Vagina (tissue), 2 donors: ENCODE results near the gene COL6A1. TPM values are rescaled to one million over a fixed set of nuclear protein-coding genes. Genes with fewer than 3 reads are reported as not detected.

ENCODE experiments used
- DNase-seq, 2 donors: peaks; one replicate each; pipeline ENCODE4 v3.0.0-alpha.2; 2017; ENCODE audit errors: extremely low spot score in 2 of 2
- H3K27ac ChIP-seq: fragments of 200-600 bp; sonication (generic); one replicate; pipeline ENCODE4 v1.5.1; 2019
- H3K27me3 ChIP-seq: fragments of 200-600 bp; sonication (generic); one replicate; pipeline ENCODE4 v1.5.1; 2019
- H3K36me3 ChIP-seq, 2 donors: fragments of 200-600 bp; sonication (generic); one replicate each; pipeline ENCODE4 v1.5.1; 2017 to 2019
- H3K4me1 ChIP-seq: fragments of 200-600 bp; sonication (generic); one replicate; pipeline ENCODE4 v1.5.1; 2019
- H3K4me3 ChIP-seq, 2 donors: fragments of 200-600 bp; sonication (generic); 1 replicate in 1 of 2; 2 replicates in 1 of 2; pipeline ENCODE4 v1.5.1; 2016 to 2019
- H3K9me3 ChIP-seq: fragments of 200-600 bp; sonication (generic); one replicate; pipeline ENCODE4 v1.5.1; 2019
- POLR2A ChIP-seq, 2 donors: fragments of 450-650 bp; IDR thresholded peaks; one replicate each; pipeline ENCODE4 v1.6.1; 2017; ENCODE audit warnings: antibody characterized with exemption in 2 of 2, mild to moderate bottlenecking in 2 of 2, moderate library complexity in 2 of 2
- POLR2AphosphoS5 ChIP-seq, 2 donors: sonication (generic); formaldehyde crosslinking; IDR thresholded peaks; one replicate each; pipeline ENCODE4 v1.9.0; 2017; ENCODE audit warnings: antibody characterized with exemption in 2 of 2, mild to moderate bottlenecking in 2 of 2, low read depth in 1 of 2; ENCODE audit not compliant: insufficient read depth in 1 of 2
- intact Hi-C: fragments of 100-400 bp; cut with DNase I; formaldehyde crosslinking; loops from one replicate; pipeline ENCODE4 v1.15.1; 2023
- total RNA-seq: library from RNA; depleted of rRNA; stranded (reverse); fragments of >200 nt; gene quantifications from one replicate; pipeline ENCODE4 v1.2.3, GENCODE V29; 2016
- TF ChIP-seq, protein P1 (sequence below), 3 experiments: fragments of 450-650 bp in 2 of 3; fragments of 200-600 bp in 1 of 3; sonication (generic) in 1 of 3; IDR thresholded peaks; one replicate each; pipeline ENCODE4 v1.5.1; 2017 to 2019; ENCODE audit warnings: antibody characterized with exemption in 3 of 3, mild to moderate bottlenecking in 2 of 3, moderate library complexity in 2 of 3

Gene COL6A1
- total RNA-seq, 1 donor from 2014 or later = 520 TPM

- no peaks in the 10 kb centered on the region for H3K36me3 ChIP-seq
- no peaks in the 10 kb centered on the region for H3K27me3 ChIP-seq
- TF ChIP-seq POLR2A (IDR thresholded peaks at IDR 0.05) (no peak), POLR2AphosphoS5 (IDR thresholded peaks at IDR 0.05; ENCODE audit: insufficient read depth in 1 of 2, low read depth in 1 of 2) (no peak)
- TF ChIP-seq, protein P1, sequence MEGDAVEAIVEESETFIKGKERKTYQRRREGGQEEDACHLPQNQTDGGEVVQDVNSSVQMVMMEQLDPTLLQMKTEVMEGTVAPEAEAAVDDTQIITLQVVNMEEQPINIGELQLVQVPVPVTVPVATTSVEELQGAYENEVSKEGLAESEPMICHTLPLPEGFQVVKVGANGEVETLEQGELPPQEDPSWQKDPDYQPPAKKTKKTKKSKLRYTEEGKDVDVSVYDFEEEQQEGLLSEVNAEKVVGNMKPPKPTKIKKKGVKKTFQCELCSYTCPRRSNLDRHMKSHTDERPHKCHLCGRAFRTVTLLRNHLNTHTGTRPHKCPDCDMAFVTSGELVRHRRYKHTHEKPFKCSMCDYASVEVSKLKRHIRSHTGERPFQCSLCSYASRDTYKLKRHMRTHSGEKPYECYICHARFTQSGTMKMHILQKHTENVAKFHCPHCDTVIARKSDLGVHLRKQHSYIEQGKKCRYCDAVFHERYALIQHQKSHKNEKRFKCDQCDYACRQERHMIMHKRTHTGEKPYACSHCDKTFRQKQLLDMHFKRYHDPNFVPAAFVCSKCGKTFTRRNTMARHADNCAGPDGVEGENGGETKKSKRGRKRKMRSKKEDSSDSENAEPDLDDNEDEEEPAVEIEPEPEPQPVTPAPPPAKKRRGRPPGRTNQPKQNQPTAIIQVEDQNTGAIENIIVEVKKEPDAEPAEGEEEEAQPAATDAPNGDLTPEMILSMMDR (IDR thresholded peaks at IDR 0.05) = no peak
- peak in 1 of 2 donors; percentile 91 for DNase-seq
- H3K4me1 ChIP-seq = peaks cover 8% of the 10 kb centered on the region
- intact Hi-C loops = loop anchor here (5.0 kb wide), 1 partner anchor 39 kb away; no protein-coding TSS in a partner anchor
- H3K4me3 ChIP-seq = no peak overlapping the region
- no peaks in the 10 kb centered on the region for H3K9me3 ChIP-seq
- H3K27ac ChIP-seq = peak overlapping the region; percentile 35
Observed at GRCh38 chr21:46027851-46028493, 46.4 kb downstream of the COL6A1 start.

DNA sequence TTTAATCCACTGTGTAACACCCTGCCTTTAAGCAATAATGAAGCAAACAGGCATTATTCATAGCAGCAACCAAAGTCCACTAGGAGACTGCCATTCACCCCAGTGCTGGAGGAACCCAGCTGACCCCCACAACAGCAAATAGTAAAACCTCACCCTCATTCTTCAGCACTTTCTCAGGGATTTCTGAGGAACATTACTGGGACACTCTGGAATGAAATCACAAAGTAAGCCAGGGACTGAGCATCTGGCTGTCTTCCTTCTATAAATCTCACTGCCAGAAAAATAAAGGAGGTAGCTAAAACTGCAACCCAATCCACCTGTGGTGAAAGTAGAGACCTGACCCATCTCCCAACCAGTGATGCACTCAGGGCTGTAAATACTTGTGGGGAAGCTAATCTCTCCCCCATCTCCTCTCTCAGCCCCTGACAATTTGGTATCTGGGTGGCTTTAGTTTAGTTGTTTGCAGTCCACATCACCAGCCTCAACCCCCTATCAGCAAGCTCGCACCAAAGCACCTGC is 47.1 kb downstream of the COL6A1 start:
- DNase-seq = peak in 1 of 2 donors; percentile 89
- intact Hi-C loops = loop anchor here (5.0 kb wide), 1 partner anchor 39 kb away; no protein-coding TSS in a partner anchor
- TF ChIP-seq, protein P1 (IDR thresholded peaks at IDR 0.05) = no peak
- TF ChIP-seq POLR2A (IDR thresholded peaks at IDR 0.05) (no peak), POLR2AphosphoS5 (IDR thresholded peaks at IDR 0.05; ENCODE audit: insufficient read depth in 1 of 2, low read depth in 1 of 2) (no peak)
- H3K4me3 ChIP-seq = no peak overlapping the region
- no peaks in the 10 kb centered on the region for H3K36me3 ChIP-seq
- no peaks in the 10 kb centered on the region for H3K9me3 ChIP-seq
- peak overlapping the region; percentile 35 for H3K27ac ChIP-seq
- H3K4me1 ChIP-seq = peaks cover 1% of the 10 kb centered on the region
- no peaks in the 10 kb centered on the region for H3K27me3 ChIP-seq

DNA sequence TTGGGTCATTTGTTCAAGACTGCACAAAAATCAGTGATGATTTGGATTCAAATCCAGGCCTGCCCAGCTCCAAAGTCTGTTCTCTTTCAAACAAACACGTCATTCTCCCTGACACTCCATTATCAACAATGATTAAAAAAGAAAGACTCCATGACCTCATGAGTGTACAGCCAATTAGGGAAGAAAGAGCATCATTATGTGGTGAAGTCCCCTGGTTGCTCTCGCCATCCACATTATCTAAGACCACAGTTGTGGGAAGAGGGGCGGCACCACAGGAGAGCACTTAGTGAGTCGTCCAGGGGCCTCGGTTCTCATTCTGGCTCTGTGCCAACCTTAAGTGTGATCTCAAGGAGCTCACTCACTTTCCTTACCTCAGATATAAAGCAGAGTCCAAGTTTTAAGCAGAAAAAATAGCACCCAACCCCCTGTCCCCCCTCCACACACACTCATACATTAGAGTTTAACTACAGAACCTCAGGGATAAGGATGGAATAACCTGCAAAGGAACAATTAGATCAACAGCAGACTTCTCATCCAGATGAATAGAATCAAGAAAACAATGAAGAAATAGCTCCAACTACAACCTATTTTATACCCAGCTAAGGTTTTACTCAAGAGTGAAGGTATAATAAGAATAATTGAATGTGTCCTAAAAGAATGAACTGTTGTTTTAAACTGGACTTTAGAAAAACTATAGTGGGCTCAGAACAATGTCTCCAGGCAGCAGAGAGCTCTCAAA is 47.8 kb downstream of the COL6A1 start:
- Histone ChIP-seq H3K36me3 (no peaks in the 10 kb centered on the region), H3K4me3 (no peak overlapping the region), H3K9me3 (no peaks in the 10 kb centered on the region), H3K27ac (peak overlapping the region; percentile 35), H3K4me1 (no peaks in the 10 kb centered on the region), H3K27me3 (no peaks in the 10 kb centered on the region)
- DNase-seq = peak in 1 of 2 donors; percentile 80
- TF ChIP-seq POLR2A (IDR thresholded peaks at IDR 0.05) (no peak), POLR2AphosphoS5 (IDR thresholded peaks at IDR 0.05; ENCODE audit: insufficient read depth in 1 of 2, low read depth in 1 of 2) (no peak)
- TF ChIP-seq, protein P1 (IDR thresholded peaks at IDR 0.05) = no peak
- intact Hi-C loops = loop anchor here (5.0 kb wide), 1 partner anchor 38 kb away; no protein-coding TSS in a partner anchor

- H3K27me3 ChIP-seq = no peaks in the 10 kb centered on the region
- no peak for TF ChIP-seq POLR2A (IDR thresholded peaks at IDR 0.05)
- no peak for TF ChIP-seq POLR2AphosphoS5 (IDR thresholded peaks at IDR 0.05; ENCODE audit: insufficient read depth in 1 of 2, low read depth in 1 of 2)
- TF ChIP-seq, protein P1 (IDR thresholded peaks at IDR 0.05) = no peak
- H3K9me3 ChIP-seq = no peaks in the 10 kb centered on the region
- peaks cover 1% of the 10 kb centered on the region for H3K4me1 ChIP-seq
- no peak overlapping the region for H3K4me3 ChIP-seq
- intact Hi-C loops = no loop called here
- H3K36me3 ChIP-seq = no peaks in the 10 kb centered on the region
- DNase-seq = no peak
- no peak overlapping the region for H3K27ac ChIP-seq
Observed at GRCh38 chr21:46031484-46031883, 49.9 kb downstream of the COL6A1 start.
